Measurements from ENCODE around the gene MYO9B. TPM values are rescaled to one million over a fixed set of nuclear protein-coding genes. Genes with fewer than 3 reads are reported as not detected.
A peak's percentile ranks its signal among the peaks of the same experiment; 100 is the strongest.

The MYO9B gene
- total and polyA plus RNA-seq, 11 donors: 24.2 to 89.4 (median 31.3) TPM

GRCh38 chr19:17215127-17215971 lies 139.8 kb downstream of the MYO9B start, which contains the start of gene USE1:
TSS of gene USE1 (plus strand) at chr19:17215357. CDS start at chr19:17215406, 49 bp downstream.
- WGBS, 4 donors: 3 to 6% (median 4%) methylated on average over 38 to 56 of the region's 56 CpGs
- Histone ChIP-seq H3K4me1 (peaks cover 0 to 26% (median 11%) of the 10 kb centered on the region in 12 donors), H3K27ac (peak within 1 kb of the TSS; percentile 90 to 97 (median 94)), H3K4me3 (peak within 1 kb of the TSS; percentile 38 to 83 (median 78)), H3K9me3 (no peaks in the 10 kb centered on the region), H3K36me3 (peaks cover 0 to 61% (median 49%) of the 10 kb centered on the region in 9 donors), H3K27me3 (no peaks in the 10 kb centered on the region)
- peak in 1 of 2 donors; percentile 55 for TF ChIP-seq POLR2A (IDR thresholded peaks at IDR 0.05)
- no peak for TF ChIP-seq CTCF (IDR thresholded peaks at IDR 0.05)
- ATAC-seq (peak; percentile 95 to 97 (median 95)), DNase-seq (peak; percentile 91 to 95 (median 93))
- intact Hi-C loops (cut with DNase I): loop anchor here in 4 of 10 donors (2.0 to 10.0 kb wide), 4 partner anchors 47 to 138 kb away; partner anchors contain the start of genes USHBP1 (in 2 of the 4), ANKLE1 (in 1 of the 4), BABAM1 (in 1 of the 4) and HAUS8 (in 1 of the 4)

- no peak for TF ChIP-seq CTCF (IDR thresholded peaks at IDR 0.05)
- TF ChIP-seq POLR2A (IDR thresholded peaks at IDR 0.05): no peak
- peaks cover 0 to 52% (median 42%) of the 10 kb centered on the region in 9 donors for H3K36me3 ChIP-seq
- no peak for ATAC-seq
- H3K9me3 ChIP-seq: no peaks in the 10 kb centered on the region
- peaks cover 0 to 26% (median 11%) of the 10 kb centered on the region in 12 donors for H3K4me1 ChIP-seq
- DNase-seq: no peak
- intact Hi-C loops (cut with DNase I): loop anchor here in 3 of 10 donors (5.0 to 10.0 kb wide), 3 partner anchors 46 to 139 kb away; partner anchors contain the start of genes USHBP1 (in 2 of the 3), ANKLE1 (in 1 of the 3), HAUS8 (in 1 of the 3) and MYO9B (in 1 of the 3)
- H3K27ac ChIP-seq: peak overlapping the region in 10 of 12 donors; percentile 90 to 96 (median 94)
- H3K4me3 ChIP-seq: peak overlapping the region in 9 of 12 donors; percentile 64 to 83 (median 80)
- WGBS, 4 donors: 86 to 89% (median 88%) methylated on average over 13 of the region's 13 CpGs
- H3K27me3 ChIP-seq: no peaks in the 10 kb centered on the region
Observed at GRCh38 chr19:17216058-17216670, 140.6 kb downstream of the MYO9B start.

GRCh38 chr19:17219286-17219685 lies 143.7 kb downstream of the MYO9B start:
- Histone ChIP-seq H3K9me3 (no peaks in the 10 kb centered on the region), H3K36me3 (peaks cover 0 to 30% (median 20%) of the 10 kb centered on the region in 9 donors), H3K27ac (no peak overlapping the region), H3K4me3 (no peak overlapping the region), H3K4me1 (peaks cover 0 to 26% (median 11%) of the 10 kb centered on the region in 12 donors), H3K27me3 (no peaks in the 10 kb centered on the region)
- intact Hi-C loops (cut with DNase I): loop anchor here in 3 of 10 donors (5.0 to 10.0 kb wide), 3 partner anchors 43 to 142 kb away; partner anchors contain the start of genes USHBP1 (in 2 of the 3), ANKLE1 (in 1 of the 3), HAUS8 (in 1 of the 3) and MYO9B (in 1 of the 3)
- no peak for DNase-seq
- ATAC-seq: no peak
- WGBS, 4 donors: 97 to 98% (median 98%) methylated on average over 8 of the region's 8 CpGs
- TF ChIP-seq CTCF (IDR thresholded peaks at IDR 0.05) (no peak), POLR2A (IDR thresholded peaks at IDR 0.05) (no peak)

Data from heart left ventricle (tissue), 16 donors.